ENCODE results near the gene CHCHD4. TPM values are rescaled to one million over a fixed set of nuclear protein-coding genes. Genes with fewer than 3 reads are reported as not detected.

Gene CHCHD4
- total and polyA plus RNA-seq, 9 donors: 10.1 to 22.2 (median 12.2) TPM

DNA sequence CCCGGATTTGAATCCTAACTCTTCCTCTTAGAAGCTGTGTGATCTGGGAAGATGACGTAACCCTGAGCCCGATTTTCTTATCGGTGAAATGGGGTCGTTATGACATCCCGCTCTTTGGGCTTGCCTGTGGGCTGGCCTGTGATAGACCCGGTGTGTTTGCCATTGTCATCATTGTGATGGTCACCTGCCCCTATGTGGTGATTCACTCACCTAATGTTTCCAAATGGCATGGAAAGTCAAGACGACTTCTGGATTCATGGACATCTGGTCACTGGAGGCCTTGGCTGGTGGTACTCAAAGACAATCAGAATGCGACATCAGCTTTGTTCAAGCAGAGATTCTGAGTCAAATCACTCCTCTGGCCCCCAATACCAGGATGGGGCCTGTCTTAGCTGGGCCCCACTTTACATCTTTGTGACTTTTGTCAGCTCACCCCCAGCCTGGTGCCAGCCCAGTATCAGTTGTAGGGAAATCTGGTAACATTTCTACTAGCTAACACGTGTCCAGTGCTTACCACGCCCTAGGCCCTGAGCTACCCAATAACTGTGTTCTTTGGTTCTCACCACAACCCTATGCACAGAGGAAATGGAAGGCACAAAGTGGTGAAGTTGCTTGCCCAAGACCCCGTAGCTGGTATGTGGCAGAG lies 3.0 kb upstream of the CHCHD4 start:
- TF ChIP-seq POLR2A (IDR thresholded peaks at IDR 0.05) (no peak), EP300 (IDR thresholded peaks at IDR 0.05) (no peak)
- TF ChIP-seq, protein P1, sequence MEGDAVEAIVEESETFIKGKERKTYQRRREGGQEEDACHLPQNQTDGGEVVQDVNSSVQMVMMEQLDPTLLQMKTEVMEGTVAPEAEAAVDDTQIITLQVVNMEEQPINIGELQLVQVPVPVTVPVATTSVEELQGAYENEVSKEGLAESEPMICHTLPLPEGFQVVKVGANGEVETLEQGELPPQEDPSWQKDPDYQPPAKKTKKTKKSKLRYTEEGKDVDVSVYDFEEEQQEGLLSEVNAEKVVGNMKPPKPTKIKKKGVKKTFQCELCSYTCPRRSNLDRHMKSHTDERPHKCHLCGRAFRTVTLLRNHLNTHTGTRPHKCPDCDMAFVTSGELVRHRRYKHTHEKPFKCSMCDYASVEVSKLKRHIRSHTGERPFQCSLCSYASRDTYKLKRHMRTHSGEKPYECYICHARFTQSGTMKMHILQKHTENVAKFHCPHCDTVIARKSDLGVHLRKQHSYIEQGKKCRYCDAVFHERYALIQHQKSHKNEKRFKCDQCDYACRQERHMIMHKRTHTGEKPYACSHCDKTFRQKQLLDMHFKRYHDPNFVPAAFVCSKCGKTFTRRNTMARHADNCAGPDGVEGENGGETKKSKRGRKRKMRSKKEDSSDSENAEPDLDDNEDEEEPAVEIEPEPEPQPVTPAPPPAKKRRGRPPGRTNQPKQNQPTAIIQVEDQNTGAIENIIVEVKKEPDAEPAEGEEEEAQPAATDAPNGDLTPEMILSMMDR (IDR thresholded peaks at IDR 0.05): no peak
- WGBS, 3 donors: 84 to 93% (median 86%) methylated on average over 12 of the region's 12 CpGs
- no peaks in the 10 kb centered on the region for H3K27me3 ChIP-seq
- intact Hi-C loops (cut with DNase I): loop anchor here in 2 of 4 donors (2.0 to 10.0 kb wide), 4 partner anchors 13 to 233 kb away; partner anchors contain the start of genes LSM3 (in 1 of the 2) and XPC (in 1 of the 2)
- H3K36me3 ChIP-seq: no peaks in the 10 kb centered on the region
- H3K9me3 ChIP-seq: no peaks in the 10 kb centered on the region
- H3K4me1 ChIP-seq (ENCODE audit: insufficient read depth): peaks cover 18% of the 10 kb centered on the region
- H3K4me3 ChIP-seq: no peak overlapping the region
- no peak for DNase-seq
- no peak overlapping the region for H3K27ac ChIP-seq

DNA sequence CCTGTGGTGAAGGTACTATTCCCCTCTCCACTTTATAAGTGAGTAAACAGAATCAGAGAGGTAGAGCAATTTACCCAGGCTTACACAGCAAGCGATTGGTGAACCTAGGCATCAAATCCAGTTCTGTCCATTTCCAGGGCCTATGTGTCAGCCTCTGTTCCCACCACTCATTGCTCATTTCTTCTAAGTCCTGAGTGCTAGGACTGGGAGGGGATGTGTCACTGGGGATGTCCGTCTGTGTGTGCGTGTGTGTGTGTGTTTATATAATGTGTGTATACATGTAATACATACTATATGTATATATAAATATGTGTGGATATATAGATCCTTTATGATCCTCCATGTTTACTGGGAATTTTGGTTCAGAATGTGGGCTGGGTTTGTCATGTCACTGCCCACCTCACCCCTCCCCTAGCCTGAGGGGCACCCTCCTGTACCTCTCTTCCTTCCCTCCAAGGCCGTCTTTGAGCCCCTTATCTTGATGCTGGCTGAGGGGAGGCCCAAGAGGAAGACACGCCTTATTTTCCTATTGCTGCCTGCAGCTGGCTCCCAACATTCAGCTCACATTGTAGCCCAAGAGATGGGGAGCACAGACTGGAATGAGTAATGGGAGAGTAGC lies 2.3 kb upstream of the CHCHD4 start:
- 58 to 69% (median 63%) methylated on average over 5 of the region's 5 CpGs for WGBS, 3 donors
- Histone ChIP-seq H3K4me3 (peak overlapping the region; percentile 72), H3K4me1 (ENCODE audit: insufficient read depth) (peaks cover 18% of the 10 kb centered on the region), H3K27me3 (no peaks in the 10 kb centered on the region), H3K36me3 (no peaks in the 10 kb centered on the region), H3K9me3 (no peaks in the 10 kb centered on the region), H3K27ac (no peak overlapping the region)
- intact Hi-C loops (cut with DNase I): loop anchor here in 2 of 4 donors (2.0 to 10.0 kb wide), 4 partner anchors 14 to 232 kb away; partner anchors contain the start of genes LSM3 (in 1 of the 2) and XPC (in 1 of the 2)
- TF ChIP-seq, protein P1 (IDR thresholded peaks at IDR 0.05): no peak
- TF ChIP-seq POLR2A (IDR thresholded peaks at IDR 0.05) (no peak), EP300 (IDR thresholded peaks at IDR 0.05) (no peak)
- no peak for DNase-seq

DNA sequence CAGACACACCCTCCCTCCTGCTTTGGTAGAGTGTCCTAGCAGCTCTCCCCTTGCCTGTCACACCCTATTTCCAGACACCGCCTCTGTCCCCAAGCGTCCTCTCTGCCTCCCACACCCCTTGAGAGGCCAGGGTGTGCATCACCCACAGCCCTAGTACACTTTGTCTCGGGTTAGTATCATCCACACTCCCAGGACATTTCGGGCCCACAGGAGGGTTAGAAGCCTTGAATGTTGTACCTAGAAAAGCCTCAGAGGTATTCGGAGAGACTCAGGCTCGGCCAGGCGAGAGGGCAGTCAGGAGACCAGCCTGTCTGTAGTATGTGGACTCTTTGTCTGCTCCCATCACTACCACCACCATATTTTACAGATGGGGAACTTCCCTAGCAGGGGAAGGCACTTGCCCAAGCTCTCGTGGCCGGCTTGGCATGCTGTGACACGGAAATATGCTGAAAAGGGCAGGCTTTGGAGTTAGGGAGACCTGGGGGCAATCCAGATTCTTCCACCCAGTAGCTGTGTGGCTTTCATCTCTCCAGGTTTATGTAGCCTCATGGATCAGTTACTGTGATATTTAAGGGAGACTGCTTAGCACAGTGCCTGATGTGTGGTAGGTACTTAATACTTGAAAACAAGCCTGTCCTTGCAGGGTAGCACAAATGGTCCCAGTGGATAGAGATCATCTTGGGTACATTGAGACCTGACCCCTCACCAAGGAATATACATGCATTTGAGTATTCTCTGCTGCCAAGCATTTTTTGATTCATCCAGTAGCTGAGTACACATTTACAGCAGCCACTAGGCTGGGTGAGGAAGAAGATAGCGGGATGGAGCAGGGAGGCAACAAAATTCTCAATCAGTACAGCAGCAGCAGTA lies 1.6 kb upstream of the CHCHD4 start:
- TF ChIP-seq, protein P1 (IDR thresholded peaks at IDR 0.05): no peak
- TF ChIP-seq EP300 (IDR thresholded peaks at IDR 0.05) (no peak), POLR2A (IDR thresholded peaks at IDR 0.05) (no peak)
- 32 to 37% (median 36%) methylated on average over 11 of the region's 11 CpGs for WGBS, 3 donors
- no peak for DNase-seq
- H3K9me3 ChIP-seq: no peaks in the 10 kb centered on the region
- H3K4me3 ChIP-seq: peak overlapping the region; percentile 72
- intact Hi-C loops (cut with DNase I): loop anchor here in 2 of 4 donors (2.0 to 10.0 kb wide), 4 partner anchors 15 to 231 kb away; partner anchors contain the start of genes LSM3 (in 1 of the 2) and XPC (in 1 of the 2)
- H3K27ac ChIP-seq: peak overlapping the region in 1 of 2 donors; percentile 88
- no peaks in the 10 kb centered on the region for H3K27me3 ChIP-seq
- H3K36me3 ChIP-seq: no peaks in the 10 kb centered on the region
- H3K4me1 ChIP-seq (ENCODE audit: insufficient read depth): peaks cover 18% of the 10 kb centered on the region

Measured in ovary (tissue), 9 donors.